ENCODE measurements around the gene TIAM2.
"Not testable (repeated sequence)": the region's sequence is repeated elsewhere in the genome, so short reads cannot be mapped to it uniquely, and the experiment has no call there.

Gene TIAM2

DNA sequence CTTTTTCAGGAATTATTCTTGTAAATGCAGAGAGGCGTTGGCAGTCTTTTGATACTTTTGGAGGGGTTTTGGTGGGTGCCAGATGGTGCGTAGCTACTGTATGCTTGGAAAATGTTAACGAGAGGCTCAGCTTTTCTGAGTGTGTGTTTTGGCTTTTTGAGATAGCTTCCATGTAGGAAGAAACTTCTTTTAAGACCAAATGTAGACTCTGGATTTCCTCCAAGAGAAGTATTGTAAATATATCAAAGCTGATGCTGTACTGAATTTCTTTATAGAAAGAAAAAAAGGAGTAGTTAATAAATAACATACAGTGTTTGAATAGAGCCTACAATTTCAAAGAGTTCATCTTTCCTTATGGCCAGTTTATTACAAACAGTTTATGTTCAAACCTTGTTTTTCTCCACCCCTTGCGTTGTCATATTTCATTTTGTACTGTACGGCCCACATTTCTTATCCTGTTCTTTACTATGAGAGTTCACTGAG lies 16.7 kb downstream of the TIAM2 start:
- no peak overlapping the region for H3K4me3 ChIP-seq (ENCODE audit: low read depth, low read length)
- TF ChIP-seq, protein P1, sequence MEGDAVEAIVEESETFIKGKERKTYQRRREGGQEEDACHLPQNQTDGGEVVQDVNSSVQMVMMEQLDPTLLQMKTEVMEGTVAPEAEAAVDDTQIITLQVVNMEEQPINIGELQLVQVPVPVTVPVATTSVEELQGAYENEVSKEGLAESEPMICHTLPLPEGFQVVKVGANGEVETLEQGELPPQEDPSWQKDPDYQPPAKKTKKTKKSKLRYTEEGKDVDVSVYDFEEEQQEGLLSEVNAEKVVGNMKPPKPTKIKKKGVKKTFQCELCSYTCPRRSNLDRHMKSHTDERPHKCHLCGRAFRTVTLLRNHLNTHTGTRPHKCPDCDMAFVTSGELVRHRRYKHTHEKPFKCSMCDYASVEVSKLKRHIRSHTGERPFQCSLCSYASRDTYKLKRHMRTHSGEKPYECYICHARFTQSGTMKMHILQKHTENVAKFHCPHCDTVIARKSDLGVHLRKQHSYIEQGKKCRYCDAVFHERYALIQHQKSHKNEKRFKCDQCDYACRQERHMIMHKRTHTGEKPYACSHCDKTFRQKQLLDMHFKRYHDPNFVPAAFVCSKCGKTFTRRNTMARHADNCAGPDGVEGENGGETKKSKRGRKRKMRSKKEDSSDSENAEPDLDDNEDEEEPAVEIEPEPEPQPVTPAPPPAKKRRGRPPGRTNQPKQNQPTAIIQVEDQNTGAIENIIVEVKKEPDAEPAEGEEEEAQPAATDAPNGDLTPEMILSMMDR (IDR thresholded peaks at IDR 0.05; ENCODE audit: control insufficient read depth, extremely low read depth, insufficient read depth): no peak
- no peak for DNase-seq (ENCODE audit: low read depth)

DNA sequence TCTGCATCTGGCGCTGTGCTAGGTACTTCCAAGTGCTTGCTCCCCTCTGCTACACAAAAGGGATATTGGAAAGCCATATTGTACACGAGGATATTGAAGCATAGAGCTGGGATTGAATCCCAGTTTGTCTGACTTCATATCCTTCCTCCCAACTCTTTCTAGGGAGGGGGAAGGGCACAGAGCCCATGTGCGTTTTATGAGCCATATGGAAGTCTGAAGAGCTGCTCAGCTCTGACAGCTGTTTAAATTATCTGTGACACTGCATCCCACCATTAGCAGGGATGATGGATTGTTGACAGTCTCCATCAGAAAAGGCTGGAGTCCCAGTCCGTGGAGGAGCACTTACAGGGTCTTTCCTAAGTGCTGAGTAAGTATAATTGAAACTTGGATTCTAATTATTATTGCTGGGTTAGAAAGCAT lies 18.4 kb downstream of the TIAM2 start:
- H3K4me3 ChIP-seq (ENCODE audit: low read depth, low read length): no peak overlapping the region
- no peak for DNase-seq (ENCODE audit: low read depth)

DNA sequence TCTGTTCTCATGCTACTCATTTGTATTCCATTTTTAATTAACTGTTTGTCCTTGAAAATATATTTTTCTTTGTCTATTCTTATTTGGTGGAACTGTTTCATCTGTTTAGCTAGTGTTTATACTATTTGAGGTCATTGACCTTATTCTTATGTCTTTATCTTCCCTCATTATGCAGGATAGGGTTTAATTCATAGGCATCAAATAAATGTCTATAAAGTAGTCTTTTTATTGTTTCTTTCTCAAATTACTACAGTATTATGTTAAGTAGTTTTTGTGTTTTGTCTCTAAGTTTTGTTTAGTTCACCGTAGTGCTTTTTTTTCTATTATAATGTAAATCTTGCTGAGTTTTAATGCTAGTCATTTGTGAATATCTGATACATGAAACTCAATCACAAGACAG lies 19.0 kb downstream of the TIAM2 start:
- TF ChIP-seq, protein P1 (IDR thresholded peaks at IDR 0.05; ENCODE audit: control insufficient read depth, extremely low read depth, insufficient read depth): no peak
- DNase-seq (ENCODE audit: low read depth): no peak
- no peak overlapping the region for H3K4me3 ChIP-seq (ENCODE audit: low read depth, low read length)

More for the DNA sequence above, 18.4 kb downstream of the TIAM2 start:
- TF ChIP-seq, protein P1 (IDR thresholded peaks at IDR 0.05; ENCODE audit: control insufficient read depth, extremely low read depth, insufficient read depth): no peak

DNA sequence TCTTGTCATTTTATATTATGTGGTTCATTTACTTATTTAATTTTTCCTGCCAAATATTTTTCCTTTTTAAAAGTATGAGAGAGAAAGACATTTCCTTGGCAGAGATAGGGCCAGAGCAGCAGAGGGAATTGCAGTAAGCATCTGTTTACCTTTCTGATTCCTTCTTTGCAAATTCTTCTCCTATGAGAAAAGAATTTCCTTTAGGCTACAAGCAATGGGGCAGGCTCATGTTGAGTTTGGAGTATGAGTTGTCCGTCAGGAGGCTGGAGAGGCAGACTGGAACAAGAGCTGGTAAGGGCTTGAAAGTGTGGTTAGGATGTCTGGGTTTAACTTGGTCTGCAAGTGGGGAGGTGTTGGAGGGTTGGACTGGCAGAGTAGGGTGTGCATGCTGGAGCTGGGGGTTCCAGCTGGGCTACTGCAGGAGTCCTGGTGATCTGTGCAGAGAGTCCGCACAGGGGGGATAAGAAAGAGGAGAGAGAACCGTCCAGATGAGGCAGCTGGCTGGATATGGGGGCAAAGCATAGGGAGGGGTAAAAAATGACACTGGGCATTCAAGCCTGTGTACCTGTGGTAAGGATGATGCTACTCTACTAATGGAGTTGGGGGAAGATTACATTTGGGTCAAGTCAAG lies 19.7 kb downstream of the TIAM2 start:
- TF ChIP-seq, protein P1 (IDR thresholded peaks at IDR 0.05; ENCODE audit: control insufficient read depth, extremely low read depth, insufficient read depth): no peak
- no peak overlapping the region for H3K4me3 ChIP-seq (ENCODE audit: low read depth, low read length)
- DNase-seq (ENCODE audit: low read depth): no peak

DNA sequence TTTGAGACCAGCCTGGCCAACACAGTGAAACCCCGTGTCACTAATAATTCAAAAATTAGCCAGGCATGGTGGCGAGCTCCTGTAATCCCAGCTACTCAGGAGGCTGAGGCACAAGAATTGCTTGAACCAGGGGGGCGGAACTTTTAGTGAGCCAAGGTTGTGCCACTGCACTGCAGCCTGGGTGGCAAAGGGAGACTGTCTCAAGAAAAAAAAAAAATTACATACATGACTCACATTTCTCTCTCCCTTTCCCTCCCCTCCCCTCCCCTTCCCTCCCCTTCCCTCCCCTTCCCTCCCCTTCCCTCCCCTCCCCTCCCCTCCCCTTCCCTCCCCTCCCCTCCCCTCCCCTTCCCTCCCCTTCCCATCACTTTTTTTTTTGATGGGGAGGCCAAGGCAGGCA lies 23.3 kb downstream of the TIAM2 start:
- not testable (repeated sequence) for DNase-seq (ENCODE audit: low read depth); H3K4me3 ChIP-seq (ENCODE audit: low read depth, low read length)

DNA sequence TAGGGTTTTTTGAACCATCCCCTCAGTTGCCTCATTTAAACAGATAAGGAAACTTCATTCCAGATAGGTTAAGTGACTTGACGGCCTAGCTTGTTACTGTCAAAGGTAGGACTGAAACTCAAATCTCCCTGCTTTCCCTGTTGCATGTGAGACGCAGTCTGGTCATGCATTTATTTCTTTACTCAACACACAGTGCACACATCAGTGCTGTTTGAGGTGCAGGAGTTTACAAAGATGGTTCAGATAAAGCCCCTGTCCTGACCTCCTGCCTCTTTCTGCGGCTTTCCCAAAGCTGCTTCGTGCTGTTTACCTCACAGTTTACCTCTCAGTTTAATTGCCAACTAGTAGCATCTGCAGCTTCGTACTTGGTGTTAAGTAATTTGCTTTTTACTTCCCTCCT lies 26.6 kb downstream of the TIAM2 start:
- TF ChIP-seq, protein P1 (IDR thresholded peaks at IDR 0.05; ENCODE audit: control insufficient read depth, extremely low read depth, insufficient read depth): no peak
- no peak for DNase-seq (ENCODE audit: low read depth)
- H3K4me3 ChIP-seq (ENCODE audit: low read depth, low read length): no peak overlapping the region

DNA sequence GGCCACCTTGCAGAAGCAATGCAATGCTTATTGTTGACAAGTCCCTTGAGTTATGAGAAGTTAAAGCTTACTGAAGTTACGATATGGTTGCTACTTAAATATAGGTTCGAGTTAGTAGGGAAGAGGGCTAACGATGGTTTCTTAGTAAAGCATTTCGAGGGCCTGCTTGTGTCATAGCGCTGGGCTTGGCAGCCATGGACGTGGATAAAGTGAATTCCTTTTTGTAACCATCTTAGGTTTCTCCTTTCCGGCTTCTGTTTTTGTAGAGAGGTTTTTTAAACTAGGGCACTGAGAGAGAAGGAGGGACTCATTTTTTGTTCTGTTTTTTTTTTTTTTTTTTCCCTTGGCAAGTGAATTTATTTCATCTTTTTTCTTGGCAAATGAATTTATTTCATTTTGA lies 27.6 kb downstream of the TIAM2 start:
- TF ChIP-seq, protein P1 (IDR thresholded peaks at IDR 0.05; ENCODE audit: control insufficient read depth, extremely low read depth, insufficient read depth): no peak
- no peak for DNase-seq (ENCODE audit: low read depth)
- H3K4me3 ChIP-seq (ENCODE audit: low read depth, low read length): no peak overlapping the region
